ENCODE results near the gene SEMA5A. TPM values are rescaled to one million over a fixed set of nuclear protein-coding genes. Genes with fewer than 3 reads are reported as not detected.

SEMA5A gene
- total RNA-seq, 1 experiment from 2014 or later = 9.3 TPM

- no peak for TF ChIP-seq ZNF416 (CRISPR knock-in tag; IDR thresholded peaks at IDR 0.05)
Observed at GRCh38 chr5:9072701-9073100, 473.2 kb downstream of the SEMA5A start (continued).

GRCh38 chr5:9071524-9071923 is 474.4 kb downstream of the SEMA5A start:
- DNase-seq (ENCODE audit: low spot score) (no peak), ATAC-seq (no peak)
- CTCF ChIA-PET = no interaction called here
- Mint-ChIP-seq H3K4me1 (no peaks in the 10 kb centered on the region), H3K27me3 (ENCODE audit: low read depth) (no peaks in the 10 kb centered on the region), H3K27ac (no peak overlapping the region), H3K9me3 (no peaks in the 10 kb centered on the region), H3K36me3 (no peaks in the 10 kb centered on the region), H3K4me3 (no peak overlapping the region)
- POLR2A ChIA-PET = no interaction called here
- TF ChIP-seq HMGA2 (CRISPR knock-in tag; IDR thresholded peaks at IDR 0.05) (no peak), USF1 (CRISPR knock-in tag; IDR thresholded peaks at IDR 0.05) (no peak), SMAD4 (CRISPR knock-in tag; IDR thresholded peaks at IDR 0.05) (no peak), PREB (CRISPR knock-in tag; IDR thresholded peaks at IDR 0.05; ENCODE audit: borderline replicate concordance) (no peak), IRF2 (CRISPR knock-in tag; IDR thresholded peaks at IDR 0.05; ENCODE audit: borderline replicate concordance, low read depth) (no peak), PRRX2 (CRISPR knock-in tag; IDR thresholded peaks at IDR 0.05) (no peak), ZNF396 (CRISPR knock-in tag; IDR thresholded peaks at IDR 0.05; ENCODE audit: borderline replicate concordance) (no peak), ZNF512 (CRISPR knock-in tag; IDR thresholded peaks at IDR 0.05; ENCODE audit: borderline replicate concordance) (no peak), CTCF (IDR thresholded peaks at IDR 0.05) (no peak), ZBTB43 (CRISPR knock-in tag; IDR thresholded peaks at IDR 0.05) (no peak), NFE2L1 (CRISPR knock-in tag; IDR thresholded peaks at IDR 0.05) (no peak), ZSCAN18 (CRISPR knock-in tag; IDR thresholded peaks at IDR 0.05) (no peak), TCF7 (CRISPR knock-in tag; IDR thresholded peaks at IDR 0.05; ENCODE audit: low read depth) (no peak), TEAD1 (CRISPR knock-in tag; IDR thresholded peaks at IDR 0.05) (no peak), ZNF121 (CRISPR knock-in tag; IDR thresholded peaks at IDR 0.05) (no peak), ZNF232 (CRISPR knock-in tag; IDR thresholded peaks at IDR 0.05) (no peak), HMGXB4 (CRISPR knock-in tag; IDR thresholded peaks at IDR 0.05) (no peak)

Data from WTC11 (cell line).